K562 (cell line): ENCODE data around the gene KIF23. TPM values are rescaled to one million over a fixed set of nuclear protein-coding genes. Genes with fewer than 3 reads are reported as not detected.

Source experiments
- ATAC-seq: fragments of 200-7000 bp; cut with Tn5 transposase; 3 replicates; pipeline ENCODE4 v1.9.1; 2020; ENCODE audit warnings: moderate library complexity
- BruUV-seq: library from RNA; stranded (reverse); fragments of 400-500 nt; replicated peaks from 2 replicates; lab custom pipeline; 2021; lab: Mats Ljungman, UMichigan
- CTCF ChIA-PET: fragments of 300-600 bp; formaldehyde crosslinking; extraction: SDS; loops from one replicate; lab custom pipeline; 2021; ENCODE audit warnings: low intra/inter-chr PET ratio; lab: Yijun Ruan, JAX
- POLR2A ChIA-PET: fragments of 300-600, 350-650 bp; sonication (Branson Sonifier 250); formaldehyde crosslinking; extraction: SDS; loops from one replicate; lab custom pipeline; 2021; ENCODE audit warnings: antibody characterized with exemption, inconsistent platforms; lab: Yijun Ruan, JAX
- DNase-seq, 4 experiments: peaks; one replicate each; pipeline versions ENCODE4 v3.0.0 to v3.0.0-alpha.2; 2011 to 2018; ENCODE audit warnings: low spot score in 3 of 4, mixed read lengths in 3 of 4; ENCODE audit errors: extremely low read depth in 1 of 4
- FAIRE-seq: peaks from 2 replicates; lab custom pipeline; 2011; peaks lifted over from hg19 to GRCh38; lab: Jason Lieb, UNC
- H2AFZ ChIP-seq: 2 replicates; pipeline ENCODE4 v1.6.0; 2011; ENCODE audit warnings: low read depth, low read length, control low read depth, inconsistent platforms
- H3K27ac ChIP-seq: fragments of 200-600 bp; 3 replicates; pipeline ENCODE4 v1.8.0; 2011; ENCODE audit warnings: low read depth, mild to moderate bottlenecking, control low read depth, inconsistent platforms, low read length, moderate library complexity, mixed read lengths; ENCODE audit errors: extremely low read depth
- H3K27me3 ChIP-seq, 2 experiments: fragments of 300-600 bp in 1 of 2; 2 replicates in 1 of 2; 3 replicates in 1 of 2; pipeline versions ENCODE4 v1.6.0 to v1.8.0; 2011; ENCODE audit warnings: inconsistent platforms in 2 of 2, low read length in 2 of 2, mild to moderate bottlenecking in 1 of 2, mixed read lengths in 1 of 2, moderate library complexity in 1 of 2; ENCODE audit not compliant: control insufficient read depth in 2 of 2, insufficient read depth in 2 of 2
- H3K36me3 ChIP-seq: fragments of 300-600 bp; 3 replicates; pipeline ENCODE4 v1.8.0; 2011; ENCODE audit warnings: mild to moderate bottlenecking, low read length, inconsistent platforms; ENCODE audit not compliant: control insufficient read depth, insufficient read depth
- H3K4me1 ChIP-seq, 2 experiments: fragments of 200-600 bp in 1 of 2; replicated peaks in 1 of 2; 2 replicates in 1 of 2; 3 replicates in 1 of 2; pipeline versions ENCODE4 v1.5.1 to v1.8.0; 2011; ENCODE audit warnings: inconsistent platforms in 2 of 2, low read length in 2 of 2, mild to moderate bottlenecking in 1 of 2, mixed read lengths in 1 of 2, moderate library complexity in 1 of 2; ENCODE audit not compliant: control insufficient read depth in 2 of 2, insufficient read depth in 2 of 2
- H3K4me2 ChIP-seq: 2 replicates; pipeline ENCODE4 v1.6.1; 2011; ENCODE audit warnings: low read length, control low read depth, inconsistent platforms, mixed read lengths; ENCODE audit not compliant: insufficient read depth
- H3K4me3 ChIP-seq: fragments of 200-600 bp; sonication (generic), shearing (Covaris generic); 2 replicates; pipeline ENCODE4 v1.5.1; 2016; ENCODE audit warnings: control low read depth, inconsistent platforms
- H3K79me2 ChIP-seq: fragments of 200-600 bp; 3 replicates; pipeline ENCODE4 v1.8.0; 2011; ENCODE audit warnings: low read length, inconsistent platforms; ENCODE audit not compliant: control insufficient read depth, insufficient read depth
- H3K9ac ChIP-seq, 2 experiments: 2 replicates each; pipeline versions ENCODE4 v1.6.0 to v1.6.1; 2011; ENCODE audit warnings: low read depth in 2 of 2, low read length in 2 of 2, control low read depth in 1 of 2, inconsistent platforms in 1 of 2, mild to moderate bottlenecking in 1 of 2, mixed read lengths in 1 of 2; ENCODE audit not compliant: insufficient read depth in 1 of 2
- H3K9me1 ChIP-seq: one replicate; pipeline ENCODE4 v1.6.0; 2011; ENCODE audit warnings: inconsistent platforms, mild to moderate bottlenecking, low read length, moderate library complexity; ENCODE audit not compliant: control insufficient read depth, insufficient read depth
- H3K9me3 ChIP-seq: replicated peaks from 2 replicates; pipeline ENCODE4 v1.5.1; 2011; ENCODE audit warnings: low read depth, low read length, inconsistent platforms; ENCODE audit not compliant: control insufficient read depth, insufficient read depth
- H4K20me1 ChIP-seq: replicated peaks from 2 replicates; pipeline ENCODE4 v1.6.1; 2011; ENCODE audit warnings: low read length, inconsistent platforms, mixed read lengths; ENCODE audit not compliant: control insufficient read depth, insufficient read depth
- C11orf30 ChIP-seq: fragments of 450-650 bp; IDR thresholded peaks from 2 replicates; pipeline ENCODE4 v1.6.1; 2016; ENCODE audit warnings: low read depth, mild to moderate bottlenecking
- ETV6 ChIP-seq, 3 experiments: fragments of 150-350 bp in 1 of 3; sonication (generic) in 1 of 3; formaldehyde crosslinking in 1 of 3; IDR thresholded peaks; 2 replicates each; pipeline versions ENCODE4 v1.6.1 to v1.8.0; 2014 to 2022; ENCODE audit warnings: borderline replicate concordance in 2 of 3, low read depth in 2 of 3, antibody characterized with exemption in 1 of 3, low read length in 1 of 3, mild to moderate bottlenecking in 1 of 3, missing genetic modification reagents in 1 of 3
- EWSR1 ChIP-seq: fragments of 450-650 bp; IDR thresholded peaks from 2 replicates; pipeline ENCODE4 v1.6.1; 2018; ENCODE audit warnings: borderline replicate concordance, mild to moderate bottlenecking, low read depth, moderate library complexity; ENCODE audit not compliant: partially characterized antibody
- KHSRP ChIP-seq: fragments of 450-650 bp; IDR thresholded peaks from 2 replicates; pipeline ENCODE4 v1.6.1; 2017
- MAFG ChIP-seq: fragments of 450-650 bp; conservative IDR thresholded peaks from 2 replicates; pipeline ENCODE4 v1.6.1; 2016; ENCODE audit warnings: missing genetic modification characterization, missing compliant biosample characterization
- NFE2 ChIP-seq: IDR thresholded peaks from 2 replicates; pipeline ENCODE4 v1.6.1; 2014; ENCODE audit warnings: antibody characterized with exemption, low read depth
- NFE2L1 ChIP-seq: fragments of 450-650 bp; IDR thresholded peaks from 2 replicates; pipeline ENCODE4 v1.6.1; 2016; ENCODE audit warnings: missing genetic modification characterization, low read depth, mild to moderate bottlenecking, missing compliant biosample characterization, moderate library complexity, borderline replicate concordance
- NRF1 ChIP-seq, 2 experiments: fragments of 450-650 bp; IDR thresholded peaks in 1 of 2; conservative IDR thresholded peaks in 1 of 2; 2 replicates each; pipeline ENCODE4 v1.6.1; 2014; ENCODE audit warnings: mild to moderate bottlenecking in 2 of 2
- PHB ChIP-seq: fragments of 250-450 bp; sonication (Bioruptor Pico); IDR thresholded peaks from 2 replicates; pipeline ENCODE4 v1.5.0; 2021
- RBM15 ChIP-seq: fragments of 200-400 bp; formaldehyde crosslinking; IDR thresholded peaks from 2 replicates; pipeline ENCODE4 v1.6.1; 2018; ENCODE audit warnings: mild to moderate bottlenecking, low read length, moderate library complexity; ENCODE audit not compliant: insufficient read depth
- SOX6 ChIP-seq: fragments of 450-650 bp; IDR thresholded peaks from 2 replicates; pipeline ENCODE4 v1.6.1; 2014; ENCODE audit warnings: mild to moderate bottlenecking
- STAT5B ChIP-seq: fragments of 250-450 bp; sonication (Bioruptor Pico); IDR thresholded peaks from 2 replicates; pipeline ENCODE4 v1.8.0; 2021; ENCODE audit warnings: mild to moderate bottlenecking, inconsistent platforms
- SUPT5H ChIP-seq: fragments of 450-650 bp; IDR thresholded peaks from 2 replicates; pipeline ENCODE4 v1.6.1; 2016
- ZFP1 ChIP-seq: fragments of 450-650 bp; formaldehyde crosslinking; IDR thresholded peaks from 2 replicates; pipeline ENCODE4 v1.4.0; 2020; ENCODE audit warnings: mild to moderate bottlenecking, mixed read lengths
- ZNF316 ChIP-seq: fragments of 450-650 bp; IDR thresholded peaks from 2 replicates; pipeline ENCODE4 v1.6.1; 2016
- in situ Hi-C: fragments of 300-500 bp; cut with MboI; formaldehyde crosslinking; loops from 4 replicates; pipeline ENCODE4 v1.15.0; 2018; ENCODE audit warnings: inconsistent platforms, mixed read lengths
- intact Hi-C: fragments of 100-400 bp; cut with micrococcal nuclease; formaldehyde crosslinking; loops from 2 replicates; pipeline ENCODE4 v1.14.2; 2022
- polyA plus RNA-seq, 8 experiments: library from polyadenylated mRNA; depleted of rRNA in 4 of 8; stranded (reverse) in 5 of 8; unstranded in 3 of 8; fragments of >200 nt; fragmentation: Nextera tagmentation in 2 of 8; fragmentation: Illumina TruSeq in 1 of 8; extraction: Ambion mirVana in 2 of 8; extraction: Trizol in 1 of 8; gene quantifications; 2 replicates each; pipeline versions ENCODE4 v1.2.1 to v1.2.3, GENCODE V29; 2011 to 2014; ENCODE audit warnings: inconsistent platforms in 1 of 8, missing spikeins in 1 of 8
- total RNA-seq, 7 experiments: library from RNA; depleted of rRNA in 6 of 7; stranded (reverse); fragments of >200 nt in 6 of 7; fragmentation: Illumina TruSeq in 2 of 7; extraction: Trizol in 2 of 7; gene quantifications; 2 replicates each; pipeline versions ENCODE4 v1.2.1 to v1.2.3, GENCODE V29; 2011 to 2021; ENCODE audit warnings: low replicate concordance in 1 of 7
- TF ChIP-seq, protein P1 (sequence below): fragments of 450-650 bp; IDR thresholded peaks from 2 replicates; pipeline ENCODE4 v1.6.1; 2016; ENCODE audit warnings: antibody characterized with exemption
- TF ChIP-seq, protein P2 (sequence below): fragments of 150-350 bp; conservative IDR thresholded peaks from 2 replicates; pipeline ENCODE4 v1.6.1; 2014; ENCODE audit warnings: low read length
- TF ChIP-seq, protein P3 (sequence below): fragments of 450-650 bp; IDR thresholded peaks from 2 replicates; pipeline ENCODE4 v1.6.1; 2017; ENCODE audit warnings: mild to moderate bottlenecking, moderate library complexity

The KIF23 gene
- total and polyA plus RNA-seq, 9 of the 15 experiments (the other 6 are each of a cell fraction or from before 2014, with no cell fraction given) = 29.4 to 58.2 (median 41.9) TPM

DNA sequence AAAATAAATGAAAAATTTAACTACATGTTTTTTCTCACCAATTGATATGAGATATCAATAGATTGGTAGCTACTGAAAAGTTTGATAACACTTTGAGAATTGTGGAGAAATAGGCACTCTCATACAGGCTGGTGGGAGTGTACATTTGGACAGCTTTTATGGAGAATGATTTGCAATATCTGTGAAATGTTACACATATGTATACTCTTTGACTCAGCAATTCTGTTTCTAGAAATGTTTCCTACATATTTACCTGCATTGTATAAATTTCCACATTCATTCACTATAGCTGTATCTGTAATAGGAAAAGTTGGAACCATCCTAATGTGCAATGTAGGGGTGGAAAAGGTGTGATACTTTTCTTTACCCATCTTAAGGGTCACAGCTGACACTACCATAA lies 1.9 kb upstream of the KIF23 start:
- FAIRE-seq (no peak), DNase-seq (no peak), ATAC-seq (no peak)
- in situ Hi-C loops = no loop called here
- ChIA-PET POLR2A (interaction anchor here (1.6 to 2.1 kb wide), 3 partner anchors 12 to 40 kb away, joined by 5 to 10 read pairs (median 6); partner anchors contain the start of gene RPLP1), CTCF (no interaction called here)
- no peak overlapping the region for H2AFZ ChIP-seq
- intact Hi-C loops = no loop called here
- no peak overlapping the region for H3K4me2 ChIP-seq
- H3K9me3 ChIP-seq = no peaks in the 10 kb centered on the region
- H3K27me3 ChIP-seq = no peaks in the 10 kb centered on the region
- H3K36me3 ChIP-seq = peaks cover 10% of the 10 kb centered on the region
- H3K9me1 ChIP-seq = no peaks in the 10 kb centered on the region
- no peak overlapping the region for H3K27ac ChIP-seq
- no TSS peak for BruUV-seq
- H3K4me1 ChIP-seq = peaks cover 0 to 9% of the 10 kb centered on the region in 2 experiments; a peak in 2 of 5 replicates
- H4K20me1 ChIP-seq = no peaks in the 10 kb centered on the region
- no peak overlapping the region for H3K9ac ChIP-seq
- H3K4me3 ChIP-seq = no peak overlapping the region
- peaks cover 32% of the 10 kb centered on the region for H3K79me2 ChIP-seq
- TF ChIP-seq, protein P1, sequence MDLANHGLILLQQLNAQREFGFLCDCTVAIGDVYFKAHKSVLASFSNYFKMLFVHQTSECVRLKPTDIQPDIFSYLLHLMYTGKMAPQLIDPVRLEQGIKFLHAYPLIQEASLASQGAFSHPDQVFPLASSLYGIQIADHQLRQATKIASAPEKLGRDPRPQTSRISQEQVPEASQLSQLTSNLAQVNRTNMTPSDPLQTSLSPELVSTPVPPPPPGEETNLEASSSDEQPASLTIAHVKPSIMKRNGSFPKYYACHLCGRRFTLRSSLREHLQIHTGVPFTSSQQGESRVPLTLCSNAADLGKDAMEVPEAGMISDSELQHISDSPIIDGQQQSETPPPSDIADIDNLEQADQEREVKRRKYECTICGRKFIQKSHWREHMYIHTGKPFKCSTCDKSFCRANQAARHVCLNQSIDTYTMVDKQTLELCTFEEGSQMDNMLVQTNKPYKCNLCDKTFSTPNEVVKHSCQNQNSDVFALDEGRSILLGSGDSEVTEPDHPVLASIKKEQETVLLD = no peak
- peak; percentile 41; the same call in 1 of the 2 replicates for TF ChIP-seq NFE2
- TF ChIP-seq RBM15 = no peak
- TF ChIP-seq ETV6 (IDR thresholded peaks at IDR 0.05; ENCODE audit: borderline replicate concordance in 1 of 2, low read depth in 2 of 2, low read length in 1 of 2) = no peak
- TF ChIP-seq ETV6 (CRISPR knock-in tag; IDR thresholded peaks at IDR 0.05; ENCODE audit: borderline replicate concordance) = no peak
- TF ChIP-seq, protein P2, sequence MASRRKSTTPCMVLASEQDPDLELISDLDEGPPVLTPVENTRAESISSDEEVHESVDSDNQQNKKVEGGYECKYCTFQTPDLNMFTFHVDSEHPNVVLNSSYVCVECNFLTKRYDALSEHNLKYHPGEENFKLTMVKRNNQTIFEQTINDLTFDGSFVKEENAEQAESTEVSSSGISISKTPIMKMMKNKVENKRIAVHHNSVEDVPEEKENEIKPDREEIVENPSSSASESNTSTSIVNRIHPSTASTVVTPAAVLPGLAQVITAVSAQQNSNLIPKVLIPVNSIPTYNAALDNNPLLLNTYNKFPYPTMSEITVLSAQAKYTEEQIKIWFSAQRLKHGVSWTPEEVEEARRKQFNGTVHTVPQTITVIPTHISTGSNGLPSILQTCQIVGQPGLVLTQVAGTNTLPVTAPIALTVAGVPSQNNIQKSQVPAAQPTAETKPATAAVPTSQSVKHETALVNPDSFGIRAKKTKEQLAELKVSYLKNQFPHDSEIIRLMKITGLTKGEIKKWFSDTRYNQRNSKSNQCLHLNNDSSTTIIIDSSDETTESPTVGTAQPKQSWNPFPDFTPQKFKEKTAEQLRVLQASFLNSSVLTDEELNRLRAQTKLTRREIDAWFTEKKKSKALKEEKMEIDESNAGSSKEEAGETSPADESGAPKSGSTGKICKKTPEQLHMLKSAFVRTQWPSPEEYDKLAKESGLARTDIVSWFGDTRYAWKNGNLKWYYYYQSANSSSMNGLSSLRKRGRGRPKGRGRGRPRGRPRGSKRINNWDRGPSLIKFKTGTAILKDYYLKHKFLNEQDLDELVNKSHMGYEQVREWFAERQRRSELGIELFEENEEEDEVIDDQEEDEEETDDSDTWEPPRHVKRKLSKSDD = no peak
- no peak for TF ChIP-seq ZFP1 (CRISPR knock-in tag)
- peak; percentile 75 for TF ChIP-seq C11orf30
- TF ChIP-seq, protein P3, sequence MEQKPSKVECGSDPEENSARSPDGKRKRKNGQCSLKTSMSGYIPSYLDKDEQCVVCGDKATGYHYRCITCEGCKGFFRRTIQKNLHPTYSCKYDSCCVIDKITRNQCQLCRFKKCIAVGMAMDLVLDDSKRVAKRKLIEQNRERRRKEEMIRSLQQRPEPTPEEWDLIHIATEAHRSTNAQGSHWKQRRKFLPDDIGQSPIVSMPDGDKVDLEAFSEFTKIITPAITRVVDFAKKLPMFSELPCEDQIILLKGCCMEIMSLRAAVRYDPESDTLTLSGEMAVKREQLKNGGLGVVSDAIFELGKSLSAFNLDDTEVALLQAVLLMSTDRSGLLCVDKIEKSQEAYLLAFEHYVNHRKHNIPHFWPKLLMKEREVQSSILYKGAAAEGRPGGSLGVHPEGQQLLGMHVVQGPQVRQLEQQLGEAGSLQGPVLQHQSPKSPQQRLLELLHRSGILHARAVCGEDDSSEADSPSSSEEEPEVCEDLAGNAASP = no peak
- no peak for TF ChIP-seq EWSR1
- no peak for TF ChIP-seq SUPT5H
- TF ChIP-seq KHSRP = no peak
- TF ChIP-seq ZNF316 = peak; percentile 88
- TF ChIP-seq STAT5B = no peak
- TF ChIP-seq PHB (CRISPR knock-in tag) = no peak
- no peak for TF ChIP-seq SOX6
- TF ChIP-seq NRF1 (conservative IDR thresholded peaks at IDR 0.05 in 1 of 2, IDR thresholded peaks at IDR 0.05 in 1 of 2) = no peak
- TF ChIP-seq MAFG (tag) = peak; percentile 60
- TF ChIP-seq NFE2L1 (tag) = no peak
